ENCODE measurements around the gene RCE1.

- TF ChIP-seq CTCF (IDR thresholded peaks at IDR 0.05; ENCODE audit: borderline replicate concordance, extremely low read depth, low read length, poor library complexity, severe bottlenecking), result no peak
- TF ChIP-seq EZH2 (IDR thresholded peaks at IDR 0.05; ENCODE audit: borderline replicate concordance, low read depth, low read length, severe bottlenecking), result no peak
Measured at GRCh38 chr11:66850588-66851238, 7.5 kb downstream of the RCE1 start.

Data from DND-41 (cell line).